WTC11 (cell line): ENCODE results near the gene CENPM. TPM values are rescaled to one million over a fixed set of nuclear protein-coding genes. Genes with fewer than 3 reads are reported as not detected.

Experiments
- ATAC-seq: fragments of 200-7000 bp; cut with Tn5 transposase; 2 replicates; pipeline ENCODE4 v1.10.0; 2021; ENCODE audit warnings: mild to moderate bottlenecking, moderate library complexity
- CTCF ChIA-PET: fragments of 300-600 bp; sonication (Branson Sonifier 250); formaldehyde crosslinking; loops from one replicate; lab custom pipeline; 2021; ENCODE audit warnings: antibody characterized with exemption; lab: Charles Lee
- POLR2A ChIA-PET: fragments of 350-600 bp; sonication (Branson Sonifier 250); formaldehyde crosslinking; loops from one replicate; lab custom pipeline; 2021; ENCODE audit warnings: antibody characterized with exemption; lab: Charles Lee
- DNase-seq: peaks from one replicate; pipeline ENCODE4 v3.0.0; 2021; ENCODE audit warnings: low spot score
- H3K27ac Mint-ChIP-seq: 2 replicates; pipeline ENCODE4 v1.8.0; 2021; ENCODE audit warnings: mixed read lengths
- H3K27me3 Mint-ChIP-seq: 2 replicates; pipeline ENCODE4 v1.8.0; 2021; ENCODE audit warnings: low read depth, mild to moderate bottlenecking, moderate library complexity, mixed read lengths
- H3K36me3 Mint-ChIP-seq: 2 replicates; pipeline ENCODE4 v1.8.0; 2021; ENCODE audit warnings: mixed read lengths
- H3K4me1 Mint-ChIP-seq: 2 replicates; pipeline ENCODE4 v1.8.0; 2022; ENCODE audit warnings: mixed read lengths
- H3K4me3 Mint-ChIP-seq: 2 replicates; pipeline ENCODE4 v1.8.0; 2021; ENCODE audit warnings: mild to moderate bottlenecking, moderate library complexity, mixed read lengths
- H3K9me3 Mint-ChIP-seq: 2 replicates; pipeline ENCODE4 v1.8.0; 2021; ENCODE audit warnings: mixed read lengths
- ARID4B ChIP-seq: sonication (generic); formaldehyde crosslinking; IDR thresholded peaks from 2 replicates; pipeline ENCODE4 v1.8.0; 2023; ENCODE audit warnings: missing genetic modification reagents, mild to moderate bottlenecking, borderline replicate concordance
- CBFB ChIP-seq: sonication (generic); formaldehyde crosslinking; IDR thresholded peaks from 2 replicates; pipeline ENCODE4 v1.8.1; 2022; ENCODE audit warnings: mild to moderate bottlenecking, low read depth, missing genetic modification reagents
- ESRRA ChIP-seq: sonication (generic); formaldehyde crosslinking; IDR thresholded peaks from 2 replicates; pipeline ENCODE4 v1.8.1; 2022; ENCODE audit warnings: mild to moderate bottlenecking, missing genetic modification reagents, borderline replicate concordance
- MXD4 ChIP-seq: fragments of 250-450 bp; sonication (Bioruptor Pico); IDR thresholded peaks from 2 replicates; pipeline ENCODE4 v1.8.0; 2021; ENCODE audit warnings: mild to moderate bottlenecking, moderate library complexity, borderline replicate concordance
- OVOL2 ChIP-seq: fragments of 250-450 bp; sonication (Bioruptor Pico); IDR thresholded peaks from 2 replicates; pipeline ENCODE4 v1.9.0; 2021; ENCODE audit warnings: mild to moderate bottlenecking, borderline replicate concordance
- SP1 ChIP-seq: sonication (generic); formaldehyde crosslinking; conservative IDR thresholded peaks from 2 replicates; pipeline ENCODE4 v1.8.1; 2022; ENCODE audit warnings: missing genetic modification reagents
- TP53 ChIP-seq: sonication (generic); formaldehyde crosslinking; IDR thresholded peaks from 2 replicates; pipeline ENCODE4 v1.8.1; 2023; ENCODE audit warnings: mild to moderate bottlenecking, missing genetic modification reagents
- ZBTB21 ChIP-seq: sonication (generic); formaldehyde crosslinking; IDR thresholded peaks from 2 replicates; pipeline ENCODE4 v1.8.1; 2023; ENCODE audit warnings: mild to moderate bottlenecking, missing genetic modification reagents, borderline replicate concordance
- ZNF219 ChIP-seq: sonication (generic); formaldehyde crosslinking; IDR thresholded peaks from 2 replicates; pipeline ENCODE4 v1.8.0; 2023; ENCODE audit warnings: missing genetic modification reagents, mild to moderate bottlenecking, borderline replicate concordance
- ZNF396 ChIP-seq: fragments of 250-450 bp; sonication (Bioruptor Pico); IDR thresholded peaks from 2 replicates; pipeline ENCODE4 v1.8.0; 2021; ENCODE audit warnings: mild to moderate bottlenecking, moderate library complexity, borderline replicate concordance
- total RNA-seq: library from RNA; stranded (reverse); gene quantifications from 3 replicates; pipeline ENCODE4 v1.2.3, GENCODE V29; 2021
- TF ChIP-seq, protein P1 (sequence below): sonication (generic); formaldehyde crosslinking; conservative IDR thresholded peaks from 2 replicates; pipeline ENCODE4 v1.8.1; 2023; ENCODE audit warnings: mild to moderate bottlenecking, low read depth, missing genetic modification reagents, moderate library complexity

The CENPM gene
- total RNA-seq, 1 experiment from 2014 or later, result 40.3 TPM

- TF ChIP-seq ARID4B, result no peak
- TF ChIP-seq ESRRA (CRISPR knock-in tag), result no peak
- TF ChIP-seq ZBTB21, result no peak
- TF ChIP-seq ZNF219 (CRISPR knock-in tag), result no peak
- no peak for TF ChIP-seq TP53
- no peak for TF ChIP-seq ZNF396
- TF ChIP-seq, protein P1, sequence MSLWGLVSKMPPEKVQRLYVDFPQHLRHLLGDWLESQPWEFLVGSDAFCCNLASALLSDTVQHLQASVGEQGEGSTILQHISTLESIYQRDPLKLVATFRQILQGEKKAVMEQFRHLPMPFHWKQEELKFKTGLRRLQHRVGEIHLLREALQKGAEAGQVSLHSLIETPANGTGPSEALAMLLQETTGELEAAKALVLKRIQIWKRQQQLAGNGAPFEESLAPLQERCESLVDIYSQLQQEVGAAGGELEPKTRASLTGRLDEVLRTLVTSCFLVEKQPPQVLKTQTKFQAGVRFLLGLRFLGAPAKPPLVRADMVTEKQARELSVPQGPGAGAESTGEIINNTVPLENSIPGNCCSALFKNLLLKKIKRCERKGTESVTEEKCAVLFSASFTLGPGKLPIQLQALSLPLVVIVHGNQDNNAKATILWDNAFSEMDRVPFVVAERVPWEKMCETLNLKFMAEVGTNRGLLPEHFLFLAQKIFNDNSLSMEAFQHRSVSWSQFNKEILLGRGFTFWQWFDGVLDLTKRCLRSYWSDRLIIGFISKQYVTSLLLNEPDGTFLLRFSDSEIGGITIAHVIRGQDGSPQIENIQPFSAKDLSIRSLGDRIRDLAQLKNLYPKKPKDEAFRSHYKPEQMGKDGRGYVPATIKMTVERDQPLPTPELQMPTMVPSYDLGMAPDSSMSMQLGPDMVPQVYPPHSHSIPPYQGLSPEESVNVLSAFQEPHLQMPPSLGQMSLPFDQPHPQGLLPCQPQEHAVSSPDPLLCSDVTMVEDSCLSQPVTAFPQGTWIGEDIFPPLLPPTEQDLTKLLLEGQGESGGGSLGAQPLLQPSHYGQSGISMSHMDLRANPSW (CRISPR knock-in tag), result no peak
- no peak for TF ChIP-seq OVOL2 (CRISPR knock-in tag)
- TF ChIP-seq SP1 (CRISPR knock-in tag), result 0 out of 2 replicates have a peak, but pooled peaks have one; percentile 38
- no peak for TF ChIP-seq MXD4 (CRISPR knock-in tag)
Measured at GRCh38 chr22:41913842-41914534, 33.0 kb downstream of the CENPM start (continued).

DNA sequence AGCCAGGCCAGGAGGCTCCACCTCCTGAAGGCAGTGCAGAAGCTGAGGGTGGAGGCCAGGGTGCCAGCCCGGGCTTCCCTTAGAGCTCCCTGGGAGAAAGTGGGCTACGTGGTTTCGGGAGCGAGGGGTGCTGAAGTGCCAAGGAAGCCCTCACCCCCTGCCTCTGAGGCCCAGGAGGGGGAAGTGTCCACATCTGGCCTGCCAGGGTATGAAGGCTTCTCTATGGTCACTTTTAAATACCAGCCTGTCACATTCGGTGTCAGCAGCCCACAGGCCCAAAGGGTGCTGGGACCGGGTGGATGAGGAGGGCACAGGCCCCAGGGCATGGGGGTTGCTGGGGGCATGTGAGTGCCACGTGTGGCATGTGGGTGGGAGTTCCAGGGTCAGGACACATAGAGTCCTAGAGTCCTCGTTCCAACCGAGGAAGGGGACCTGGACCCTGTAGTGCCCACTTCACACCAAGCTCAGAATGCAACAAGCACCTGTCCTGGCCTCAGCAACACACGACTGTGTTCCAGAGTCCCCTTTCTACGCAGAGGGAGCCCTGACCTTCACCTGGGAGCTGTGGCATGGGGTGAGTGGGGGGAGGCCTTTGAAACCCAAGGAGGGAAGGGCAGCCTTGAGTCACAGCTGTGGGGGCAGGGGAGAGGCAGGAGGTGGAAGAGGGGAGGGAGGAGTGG lies 33.8 kb downstream of the CENPM start:
- Mint-ChIP-seq H3K27me3 (peaks cover 86% of the 10 kb centered on the region), H3K4me3 (peak overlapping the region; percentile 57), H3K27ac (no peak overlapping the region), H3K4me1 (peaks cover 31% of the 10 kb centered on the region), H3K9me3 (no peaks in the 10 kb centered on the region), H3K36me3 (no peaks in the 10 kb centered on the region)
- POLR2A ChIA-PET, result no interaction called here
- DNase-seq (no peak), ATAC-seq (no peak)
- CTCF ChIA-PET, result interaction anchor here (0.9 to 3.0 kb wide), 4 partner anchors 13 to 216 kb away, joined by 3 to 21 read pairs (median 5); partner anchors contain the start of gene TNFRSF13C
- TF ChIP-seq CBFB (no peak), ARID4B (no peak)
